GM08714 (cell line): ENCODE data around the gene GRK1.

ENCODE experiments used
- H3K4me3 ChIP-seq: fragments of 200-500 bp; sonication (Bioruptor generic); 2 replicates; pipeline ENCODE4 v1.5.1; 2014; ENCODE audit warnings: mild to moderate bottlenecking, low read length, inconsistent platforms
- ZNF274 ChIP-seq: IDR thresholded peaks from 2 replicates; pipeline ENCODE4 v1.6.1; 2012; ENCODE audit warnings: mild to moderate bottlenecking, low read depth, low read length

Gene GRK1

GRCh38 chr13:113732176-113732960, 65.3 kb downstream of the GRK1 start:
- no peak overlapping the region for H3K4me3 ChIP-seq
- TF ChIP-seq ZNF274: no peak

DNA sequence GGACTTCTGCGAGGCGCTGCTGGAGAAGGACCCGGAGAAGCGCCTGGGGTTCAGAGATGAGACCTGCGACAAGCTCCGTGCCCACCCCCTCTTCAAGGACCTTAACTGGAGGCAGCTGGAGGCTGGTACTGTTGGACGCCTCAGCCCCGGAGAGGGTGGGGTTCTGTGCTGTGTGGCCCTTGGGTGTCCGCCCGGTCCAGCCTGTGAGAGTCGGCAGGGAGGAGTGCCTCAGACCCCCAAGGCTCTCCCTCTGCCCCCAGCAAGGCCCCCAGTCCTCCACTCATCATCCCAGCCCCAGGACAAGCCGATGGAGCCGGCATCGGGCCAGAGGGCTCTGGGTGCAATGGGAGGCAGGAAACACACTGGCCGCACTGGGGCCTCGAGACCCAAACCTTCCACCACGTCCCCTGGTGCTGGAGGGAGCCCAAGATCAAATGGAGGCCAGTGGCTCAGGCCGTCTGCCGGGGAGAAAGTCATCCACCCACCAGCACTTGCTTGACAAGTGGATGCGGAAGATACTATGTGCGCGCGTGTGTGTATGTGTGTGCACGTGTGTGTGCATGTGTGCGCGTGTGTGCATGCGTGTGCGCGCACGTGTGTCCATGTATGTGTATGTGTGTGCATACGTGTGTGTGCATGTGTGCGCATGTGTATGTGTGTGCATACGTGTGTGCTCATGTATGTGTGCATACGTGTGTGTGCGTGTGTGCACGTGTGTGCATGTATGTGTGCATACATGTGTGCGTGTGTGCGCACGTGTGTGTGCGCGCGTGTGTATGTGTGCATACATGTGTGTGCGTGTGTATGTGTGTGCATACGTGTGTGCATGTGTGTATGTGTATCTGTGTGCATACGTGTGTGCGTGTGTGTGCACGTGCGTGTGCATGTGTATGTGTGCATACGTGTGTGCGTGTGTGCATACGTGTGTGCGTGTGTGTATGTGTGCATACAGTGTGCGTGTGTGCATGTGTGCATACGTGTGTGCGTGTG, 66.2 kb downstream of the GRK1 start:
- no peak overlapping the region for H3K4me3 ChIP-seq
- TF ChIP-seq ZNF274: no peak

GRCh38 chr13:113734099-113734825, 67.2 kb downstream of the GRK1 start:
- TF ChIP-seq ZNF274: no peak
- no peak overlapping the region for H3K4me3 ChIP-seq

DNA sequence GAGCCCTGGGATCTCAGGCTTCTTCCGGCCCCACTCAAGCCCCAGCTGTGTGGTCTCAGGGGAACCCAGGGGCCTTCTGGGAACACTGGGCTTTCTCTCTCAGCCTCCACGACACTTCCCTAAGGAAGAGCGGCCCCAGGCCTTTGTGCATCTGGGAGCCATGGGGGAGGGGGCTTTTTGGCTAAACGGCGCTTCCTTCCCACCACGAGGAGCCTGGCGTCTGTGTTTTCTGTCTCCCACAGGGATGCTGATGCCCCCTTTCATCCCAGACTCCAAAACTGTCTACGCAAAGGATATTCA, 67.8 kb downstream of the GRK1 start:
- TF ChIP-seq ZNF274: no peak

GRCh38 chr13:113735194-113735593, 68.2 kb downstream of the GRK1 start:
- TF ChIP-seq ZNF274: no peak
- no peak overlapping the region for H3K4me3 ChIP-seq

More for the DNA sequence above, 67.8 kb downstream of the GRK1 start:
- H3K4me3 ChIP-seq: no peak overlapping the region

GRCh38 chr13:113735750-113736149, 68.7 kb downstream of the GRK1 start:
- no peak for TF ChIP-seq ZNF274
- no peak overlapping the region for H3K4me3 ChIP-seq

DNA sequence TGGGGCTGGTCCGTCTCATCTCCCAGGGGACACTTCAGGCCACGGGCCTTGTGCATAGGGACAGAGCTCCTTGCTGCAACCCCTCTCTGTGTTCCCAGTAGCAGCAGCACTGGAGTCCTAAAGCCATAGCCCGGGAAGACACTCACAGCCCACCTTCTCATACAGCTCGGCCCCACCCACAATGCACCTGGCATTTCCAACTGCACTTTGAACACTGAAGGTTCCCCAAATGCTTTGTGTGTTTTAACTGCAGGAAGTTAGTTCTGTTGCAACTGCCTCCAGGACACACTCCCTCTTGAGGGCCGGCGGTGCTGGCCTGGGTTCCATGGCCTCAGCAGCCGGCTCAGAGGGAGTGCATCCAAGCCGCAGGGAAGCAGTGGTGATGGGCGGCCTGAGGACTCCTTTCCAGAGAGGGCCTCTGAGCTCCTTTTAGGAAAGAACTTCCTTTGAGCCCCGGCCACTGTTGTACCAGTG, 69.3 kb downstream of the GRK1 start:
- TF ChIP-seq ZNF274: no peak
- no peak overlapping the region for H3K4me3 ChIP-seq

GRCh38 chr13:113737803-113738202, 70.8 kb downstream of the GRK1 start:
- no peak overlapping the region for H3K4me3 ChIP-seq
- TF ChIP-seq ZNF274: no peak

DNA sequence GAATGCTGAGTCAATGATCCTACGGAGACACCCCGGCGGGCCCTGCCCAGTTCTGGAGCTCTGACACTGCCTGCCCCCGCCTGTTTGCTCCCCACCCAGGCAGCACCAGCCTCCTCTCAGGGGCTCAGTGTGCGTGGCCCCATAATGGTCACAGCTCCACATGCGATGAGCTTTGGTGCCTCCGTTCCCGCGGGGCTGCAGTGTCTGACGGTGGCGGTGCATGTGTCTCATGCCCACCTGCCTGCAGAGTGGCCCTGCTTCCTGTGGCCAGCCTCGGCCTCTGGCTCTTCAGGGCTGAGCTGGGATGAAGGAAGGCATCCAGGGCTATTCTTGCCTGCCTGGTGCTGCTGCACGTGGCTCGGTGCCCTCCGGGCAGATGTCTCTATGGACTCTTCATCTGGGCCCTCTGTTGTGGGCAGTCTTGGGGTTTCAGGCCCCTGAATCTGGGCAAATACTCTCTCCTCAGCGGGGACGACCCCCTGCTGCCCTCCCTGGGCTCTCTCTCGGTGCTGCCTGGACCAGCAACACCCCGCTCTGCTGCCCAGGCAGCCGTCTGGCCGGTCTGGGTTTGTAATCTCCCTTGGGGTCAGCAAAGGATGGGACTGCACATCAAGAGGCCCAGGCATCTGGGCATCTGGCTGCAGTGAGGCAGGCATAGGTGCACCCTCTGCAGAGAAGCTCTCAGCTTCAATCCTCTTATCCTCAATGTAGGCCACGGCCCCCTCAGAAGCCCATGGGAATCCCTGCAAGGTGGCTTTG, 72.7 kb downstream of the GRK1 start:
- no peak overlapping the region for H3K4me3 ChIP-seq
- no peak for TF ChIP-seq ZNF274

- no peak for TF ChIP-seq ZNF274
- H3K4me3 ChIP-seq: no peak overlapping the region
These were observed 73.2 kb downstream of the GRK1 start for GRCh38 chr13:113740286-113740556.

DNA sequence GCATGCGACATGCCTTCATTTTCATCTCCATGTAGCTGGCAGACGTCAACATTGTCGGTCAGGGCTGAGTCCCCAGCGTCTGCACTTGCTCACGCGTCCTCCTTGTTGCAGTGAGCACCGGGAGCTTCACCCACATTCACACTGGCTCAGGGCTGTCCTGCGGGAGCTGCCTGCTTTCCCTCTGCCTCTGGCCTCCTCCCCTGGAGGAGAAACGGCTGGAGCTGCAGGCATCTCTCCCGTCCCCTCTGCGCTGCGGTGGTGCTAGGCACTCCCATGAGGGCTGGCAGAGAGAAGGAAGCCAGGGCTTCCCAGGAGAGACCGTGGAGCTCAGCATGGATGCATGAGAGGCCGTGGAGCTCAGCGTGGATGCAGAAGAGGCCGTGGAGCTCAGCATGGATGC, 73.6 kb downstream of the GRK1 start:
- TF ChIP-seq ZNF274: no peak
- H3K4me3 ChIP-seq: no peak overlapping the region

- H3K4me3 ChIP-seq: no peak overlapping the region
- TF ChIP-seq ZNF274: no peak
These were observed 74.2 kb downstream of the GRK1 start for GRCh38 chr13:113741191-113741668.

DNA sequence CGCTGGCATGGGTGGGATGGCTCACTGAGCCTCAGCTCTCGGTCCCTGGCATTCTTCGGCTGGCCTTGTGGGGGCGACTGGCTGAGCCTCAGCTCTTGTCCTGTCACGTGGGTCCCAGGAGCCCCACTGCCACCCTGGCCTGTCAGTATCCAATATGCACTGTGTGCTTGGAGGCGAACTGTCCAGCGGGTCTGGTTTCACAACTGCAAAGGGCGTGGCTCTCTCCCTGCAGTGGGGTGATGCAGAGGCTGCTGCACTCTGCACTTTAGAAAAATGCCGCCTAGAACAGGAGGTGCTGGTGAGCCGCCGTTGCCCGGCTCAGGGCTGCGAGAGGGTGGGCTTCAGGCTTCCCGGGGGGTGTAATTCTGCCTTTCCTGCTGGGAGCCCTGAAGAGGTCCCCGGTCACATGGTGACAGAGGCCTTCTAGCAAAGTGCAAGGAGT, 75.0 kb downstream of the GRK1 start:
- H3K4me3 ChIP-seq: no peak overlapping the region
- TF ChIP-seq ZNF274: no peak
